NCI-H748 (cell line): Measurements from ENCODE around the gene CLDN5.

Experiments used
- DNase-seq: peaks from one replicate; lab custom pipeline; 2025; ENCODE audit not compliant: unreplicated experiment; lab: John Stamatoyannopoulos, UW

CLDN5 gene

DNA sequence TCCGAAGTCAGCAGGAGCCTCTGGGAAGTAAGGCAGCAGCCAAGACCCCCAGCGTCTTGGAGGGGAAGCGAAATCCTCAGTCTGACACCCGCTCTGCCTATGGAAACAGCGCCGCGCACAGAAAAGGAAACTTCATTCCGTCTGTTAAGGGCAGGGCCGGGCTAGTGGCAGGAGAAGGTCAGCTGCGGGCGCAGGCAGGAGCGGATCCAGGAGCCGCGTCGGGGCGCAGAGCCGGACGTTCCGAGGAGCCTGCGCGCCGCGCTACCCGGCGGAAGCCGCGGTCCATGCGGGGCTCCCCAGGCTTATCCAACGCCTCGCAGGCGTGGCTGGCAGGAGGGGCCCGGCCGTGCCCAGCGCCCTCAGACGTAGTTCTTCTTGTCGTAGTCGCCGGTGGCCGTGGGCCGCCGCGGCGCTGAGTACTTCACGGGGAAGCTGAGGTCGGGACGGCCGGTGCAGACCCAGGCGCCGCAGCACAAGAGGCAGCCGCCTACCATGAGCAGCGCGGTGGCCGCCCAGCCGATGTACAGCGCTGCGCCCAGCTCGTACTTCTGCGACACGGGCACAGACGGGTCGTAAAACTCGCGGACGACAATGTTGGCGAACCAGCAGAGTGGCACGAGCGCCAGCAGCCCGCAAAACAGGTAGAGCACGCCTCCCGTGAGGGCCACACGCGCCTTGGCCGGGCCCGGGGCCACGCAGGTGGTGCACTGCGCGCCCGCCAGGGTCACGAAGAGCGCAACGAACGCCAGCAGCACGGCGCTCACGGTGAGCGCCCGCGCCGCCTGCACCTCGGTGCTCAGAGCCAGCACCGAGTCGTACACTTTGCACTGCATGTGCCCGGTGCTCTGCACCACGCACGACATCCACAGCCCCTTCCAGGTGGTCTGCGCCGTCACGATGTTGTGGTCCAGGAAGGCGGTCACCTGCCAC lies 705 bp downstream of the CLDN5 start:
- DNase-seq = peak; percentile 73

DNA sequence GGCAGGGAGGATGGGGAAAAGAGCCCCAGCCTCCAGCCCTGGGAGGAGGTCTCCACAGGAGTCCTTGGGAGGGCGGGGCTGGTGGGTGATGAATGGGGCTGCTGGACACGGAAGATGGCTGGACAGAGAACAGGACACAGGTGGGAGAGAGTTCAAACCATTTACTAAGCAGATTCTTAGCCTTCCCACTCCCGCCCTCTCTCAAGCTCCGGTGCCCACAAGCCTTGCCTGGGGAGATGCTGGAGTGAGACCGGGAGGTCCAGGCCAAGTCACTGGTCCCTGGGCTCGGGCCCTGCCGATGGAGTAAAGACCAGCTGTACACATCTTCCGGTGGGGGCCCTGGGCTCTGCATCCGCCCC lies 1.4 kb downstream of the CLDN5 start:
- DNase-seq = peak; percentile 5

DNA sequence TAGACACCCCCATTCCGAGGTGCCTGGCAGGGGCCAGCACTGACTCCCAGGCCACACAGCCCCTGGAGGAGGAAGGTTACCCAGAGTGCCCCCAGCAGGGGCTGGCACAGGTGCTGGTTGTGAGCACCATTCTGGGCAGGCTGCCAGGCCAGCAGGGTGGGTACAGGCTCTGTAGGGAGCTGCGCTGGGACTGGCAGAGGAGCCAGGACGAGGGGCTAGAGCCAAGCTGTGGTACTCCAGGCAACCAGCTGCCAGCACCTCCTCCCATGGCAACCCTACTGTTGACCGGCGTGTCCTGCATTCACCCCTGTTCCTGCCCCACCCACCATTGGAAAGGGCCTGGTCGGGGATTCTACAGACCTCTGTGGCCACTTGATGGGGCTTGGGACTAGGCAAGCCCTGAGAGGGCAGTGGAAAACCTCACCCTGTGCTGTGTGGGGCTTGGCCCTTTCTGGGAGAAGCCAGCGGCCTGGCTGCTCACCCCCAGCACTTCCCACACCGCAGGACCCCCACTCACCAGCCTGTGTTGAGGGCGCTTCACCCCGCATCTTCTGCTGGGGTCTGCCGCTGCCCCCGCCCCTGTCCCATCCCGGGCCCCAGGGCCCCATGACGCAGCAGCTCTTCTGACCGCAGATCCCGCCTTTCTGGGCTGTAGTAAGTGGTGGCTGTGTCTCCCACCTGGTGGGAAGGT lies 1.9 kb downstream of the CLDN5 start:
- DNase-seq = peak; percentile 55

DNA sequence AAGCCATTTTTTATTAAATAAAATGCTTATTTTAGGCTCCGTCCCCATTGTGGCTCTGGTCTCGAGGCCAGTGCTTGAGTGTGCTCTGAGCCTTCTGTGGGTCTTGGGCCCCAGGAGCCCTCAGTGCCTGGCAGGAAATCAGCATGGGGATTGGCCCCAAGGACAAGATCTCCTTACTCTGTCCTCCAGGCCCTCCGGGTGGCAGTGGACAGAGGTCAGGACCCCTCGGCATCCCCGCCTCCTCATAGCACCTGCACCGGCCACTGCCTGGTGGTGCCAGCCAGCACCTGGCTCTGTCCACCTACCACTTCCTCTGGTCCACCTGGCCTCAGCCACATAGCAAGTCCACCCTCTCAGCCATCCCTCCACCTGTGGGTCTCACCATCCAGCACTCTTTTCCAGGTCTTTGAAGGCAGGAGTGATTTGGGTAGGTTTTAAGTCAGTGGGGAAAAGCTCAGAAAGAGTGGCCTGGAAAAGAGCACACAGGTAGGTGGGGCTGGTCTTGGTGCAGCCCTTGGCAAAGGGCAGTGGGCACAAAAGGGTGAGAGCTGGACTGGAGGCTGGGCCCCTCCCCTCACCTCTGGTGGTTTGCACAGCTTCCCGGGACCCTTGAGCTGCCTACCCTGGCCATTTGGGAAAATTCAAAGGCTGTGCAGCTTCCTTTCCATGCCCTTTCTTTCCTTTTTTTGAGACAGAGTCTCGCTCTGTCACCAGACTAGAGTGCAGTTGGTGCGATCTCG lies 3.5 kb downstream of the CLDN5 start:
- DNase-seq = no peak

GRCh38 chr22:19520007-19520406 lies 4.2 kb downstream of the CLDN5 start:
- DNase-seq = no peak

- no peak for DNase-seq
These were observed 4.9 kb downstream of the CLDN5 start for GRCh38 chr22:19519041-19519926.

- DNase-seq = no peak
These were observed 5.6 kb downstream of the CLDN5 start for GRCh38 chr22:19518635-19519034.

GRCh38 chr22:19517919-19518611 lies 6.1 kb downstream of the CLDN5 start:
- no peak for DNase-seq

DNA sequence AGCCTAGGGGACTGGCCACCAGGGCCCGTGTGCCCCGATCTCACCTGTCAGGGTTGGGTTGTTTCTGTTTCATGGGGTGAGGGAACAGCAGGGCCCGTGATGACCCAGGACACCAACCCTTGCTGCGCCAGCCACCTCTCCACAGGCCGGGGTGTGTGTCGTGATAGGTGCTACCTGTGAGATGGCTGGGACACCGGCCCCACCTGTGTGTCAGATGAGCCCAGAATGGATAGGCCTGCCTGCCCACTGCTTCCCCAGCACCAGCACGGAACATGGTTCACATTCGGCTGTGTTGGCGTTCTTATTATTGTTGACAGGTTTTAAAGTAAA lies 7.1 kb downstream of the CLDN5 start:
- no peak for DNase-seq

- DNase-seq = no peak
These were observed 7.6 kb downstream of the CLDN5 start for GRCh38 chr22:19516378-19517170.

DNA sequence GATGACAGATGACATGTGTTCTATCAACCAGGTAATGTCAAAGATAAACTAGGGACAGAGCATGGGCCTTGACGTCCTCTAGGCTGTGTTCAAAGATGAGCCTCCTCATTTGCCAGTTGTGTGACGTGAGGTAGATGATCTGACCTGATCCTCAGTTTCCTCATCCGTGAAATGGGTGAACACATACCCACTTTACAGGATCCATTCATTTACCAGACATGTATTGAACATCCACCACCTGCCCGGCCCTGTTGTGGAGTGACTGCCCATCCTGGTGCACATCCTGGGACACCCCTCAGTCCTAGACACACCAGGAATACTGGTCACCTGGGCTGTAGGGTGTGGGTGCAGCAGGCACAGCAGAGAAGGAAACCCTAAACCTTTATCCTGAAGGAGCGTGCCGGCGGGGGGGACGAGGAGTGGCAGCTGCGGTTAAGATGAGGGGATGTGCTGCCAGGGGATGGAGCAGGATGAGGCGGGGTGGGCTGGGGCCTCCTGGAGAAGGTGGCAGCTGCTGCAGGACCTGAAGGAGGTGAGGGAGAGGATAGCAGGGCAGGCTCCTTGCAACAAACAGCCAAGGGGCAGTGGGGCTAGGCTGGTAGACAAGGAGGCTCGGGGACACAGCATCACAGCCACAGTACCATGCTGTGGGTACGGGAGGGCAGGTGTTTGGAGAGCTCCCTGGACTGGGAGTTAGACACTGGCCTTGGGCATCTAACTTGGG lies 8.4 kb downstream of the CLDN5 start:
- no peak for DNase-seq

GRCh38 chr22:19514831-19515565 lies 9.2 kb downstream of the CLDN5 start:
- DNase-seq = peak; percentile 19

DNA sequence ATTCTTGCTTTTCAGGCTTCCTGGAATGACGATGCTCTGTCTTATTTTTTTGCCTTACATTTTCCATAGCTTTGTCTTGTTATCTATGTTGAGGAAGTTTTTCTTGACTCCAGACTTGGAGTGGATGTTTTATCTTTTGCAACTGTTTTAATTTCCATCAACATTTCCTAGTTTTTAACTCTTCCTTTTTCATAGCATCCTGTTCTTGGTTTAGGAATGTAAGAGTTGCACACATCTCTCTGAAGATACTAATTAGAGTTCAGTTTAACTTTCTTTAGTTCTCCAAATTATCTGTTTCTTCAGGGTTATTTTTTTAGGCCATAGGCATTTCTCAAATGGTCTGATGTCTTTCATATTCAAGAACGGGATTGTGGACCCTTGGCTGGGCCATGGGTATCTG lies 10.4 kb downstream of the CLDN5 start:
- DNase-seq = no peak

DNA sequence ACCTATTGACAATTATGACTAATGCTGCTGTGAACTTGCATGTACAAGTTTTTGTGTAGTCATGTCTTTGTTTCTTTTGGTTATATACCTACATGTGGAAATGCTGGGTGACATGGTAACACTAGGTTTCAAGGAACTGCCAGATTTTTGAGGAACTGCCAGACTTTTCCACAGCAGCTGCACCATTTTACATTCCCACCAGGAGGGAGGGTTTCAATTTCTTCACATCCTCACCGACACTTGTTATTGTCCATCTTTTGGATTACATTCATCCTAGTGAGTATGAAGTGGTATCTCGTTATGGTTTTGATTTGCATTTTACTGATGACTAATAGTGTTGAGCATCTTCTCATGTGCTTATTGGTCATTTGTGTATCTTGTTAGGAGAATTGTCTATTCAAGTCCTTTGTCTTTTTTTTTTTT lies 13.3 kb downstream of the CLDN5 start:
- DNase-seq = no peak

- no peak for DNase-seq
These were observed 14.3 kb downstream of the CLDN5 start for GRCh38 chr22:19509923-19510322.

DNA sequence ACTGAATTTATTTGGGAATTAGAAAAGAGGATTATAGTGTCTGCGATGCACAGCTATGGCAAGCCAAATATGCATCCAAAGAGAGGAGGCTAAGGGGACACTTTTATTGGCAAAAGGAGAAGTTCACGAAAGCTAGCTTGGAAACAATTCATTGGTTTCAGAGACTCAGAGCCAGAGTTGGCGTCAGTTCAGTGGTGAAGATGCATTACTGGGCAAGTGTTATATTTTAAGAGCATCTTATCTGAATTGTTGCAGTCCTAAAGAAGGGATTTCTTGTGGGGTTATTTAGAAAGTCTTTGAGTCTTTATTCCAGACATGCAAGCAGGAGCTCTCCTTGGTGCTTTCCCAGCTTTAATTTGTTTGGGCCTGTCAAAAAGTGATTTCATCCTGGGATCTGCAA lies 15.0 kb downstream of the CLDN5 start:
- no peak for DNase-seq

- no peak for DNase-seq
These were observed 16.0 kb downstream of the CLDN5 start for GRCh38 chr22:19508024-19508776.

GRCh38 chr22:19507534-19507861 lies 16.7 kb downstream of the CLDN5 start:
- no peak for DNase-seq
